Upper lobe of right lung (tissue), 1 donor: ENCODE measurements around the gene RGS12. TPM values are rescaled to one million over a fixed set of nuclear protein-coding genes. Genes with fewer than 3 reads are reported as not detected.

Experiments used
- ATAC-seq: fragments of 200-7000 bp; cut with Tn5 transposase; one replicate; pipeline ENCODE4 v1.9.1; 2020; ENCODE audit warnings: mild to moderate bottlenecking, moderate library complexity
- DNase-seq: peaks from one replicate; pipeline ENCODE4 v3.0.0-alpha.2; 2020
- H3K27ac ChIP-seq: fragments of 200-600 bp; one replicate; pipeline ENCODE4 v1.8.0; 2022
- H3K27me3 ChIP-seq: fragments of 200-600 bp; one replicate; pipeline ENCODE4 v1.8.0; 2022; ENCODE audit warnings: mild to moderate bottlenecking
- H3K36me3 ChIP-seq: fragments of 200-600 bp; one replicate; pipeline ENCODE4 v1.8.0; 2022
- H3K4me1 ChIP-seq: fragments of 200-600 bp; one replicate; pipeline ENCODE4 v1.8.0; 2022
- H3K4me3 ChIP-seq: fragments of 200-600 bp; one replicate; pipeline ENCODE4 v1.8.0; 2022; ENCODE audit warnings: mild to moderate bottlenecking
- H3K9me3 ChIP-seq: fragments of 200-600 bp; one replicate; pipeline ENCODE4 v1.8.0; 2022
- intact Hi-C: fragments of 100-400 bp; cut with DNase I; formaldehyde crosslinking; loops from one replicate; pipeline ENCODE4 v1.11.0; 2022
- total RNA-seq: library from RNA; stranded (reverse); fragmentation: NEBNext Ultra II Directional; extraction: Animal tissue kit (Norgen Biotek cat#: 25700); gene quantifications from one replicate; pipeline ENCODE4 v1.2.1, GENCODE V29; 2021
- TF ChIP-seq, protein P1 (sequence below): fragments of 200-600 bp; IDR thresholded peaks from one replicate; pipeline ENCODE4 v1.8.0; 2022; ENCODE audit warnings: antibody characterized with exemption
- donor health status: DM: no; HTN: yes; CAD: no; lungs with severe emphysema.

RGS12 gene
- total RNA-seq, 1 donor from 2014 or later, result 58.2 TPM

DNA sequence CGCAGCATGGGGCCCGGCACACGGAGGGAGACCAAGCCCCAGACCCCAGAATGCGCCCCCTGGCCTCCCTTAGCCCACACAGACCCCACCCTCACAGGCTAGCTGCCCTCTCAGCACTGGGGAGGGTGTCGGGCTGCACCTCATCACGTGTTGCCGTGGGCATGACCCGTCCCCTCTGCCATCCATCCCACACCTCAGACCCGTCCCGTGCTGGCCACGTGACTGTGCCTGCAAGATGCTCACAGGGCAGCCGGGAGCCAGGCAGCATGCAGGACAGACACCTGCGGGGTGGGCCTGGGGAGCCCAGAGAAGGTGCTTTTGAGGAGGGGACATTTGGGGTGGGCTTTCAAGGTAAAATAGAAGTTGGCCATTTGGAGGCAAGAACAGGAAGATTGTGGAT, 39.0 kb upstream of the RGS12 start:
- no peak overlapping the region for H3K4me3 ChIP-seq
- TF ChIP-seq, protein P1, sequence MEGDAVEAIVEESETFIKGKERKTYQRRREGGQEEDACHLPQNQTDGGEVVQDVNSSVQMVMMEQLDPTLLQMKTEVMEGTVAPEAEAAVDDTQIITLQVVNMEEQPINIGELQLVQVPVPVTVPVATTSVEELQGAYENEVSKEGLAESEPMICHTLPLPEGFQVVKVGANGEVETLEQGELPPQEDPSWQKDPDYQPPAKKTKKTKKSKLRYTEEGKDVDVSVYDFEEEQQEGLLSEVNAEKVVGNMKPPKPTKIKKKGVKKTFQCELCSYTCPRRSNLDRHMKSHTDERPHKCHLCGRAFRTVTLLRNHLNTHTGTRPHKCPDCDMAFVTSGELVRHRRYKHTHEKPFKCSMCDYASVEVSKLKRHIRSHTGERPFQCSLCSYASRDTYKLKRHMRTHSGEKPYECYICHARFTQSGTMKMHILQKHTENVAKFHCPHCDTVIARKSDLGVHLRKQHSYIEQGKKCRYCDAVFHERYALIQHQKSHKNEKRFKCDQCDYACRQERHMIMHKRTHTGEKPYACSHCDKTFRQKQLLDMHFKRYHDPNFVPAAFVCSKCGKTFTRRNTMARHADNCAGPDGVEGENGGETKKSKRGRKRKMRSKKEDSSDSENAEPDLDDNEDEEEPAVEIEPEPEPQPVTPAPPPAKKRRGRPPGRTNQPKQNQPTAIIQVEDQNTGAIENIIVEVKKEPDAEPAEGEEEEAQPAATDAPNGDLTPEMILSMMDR, result no peak
- ATAC-seq (no peak), DNase-seq (peak; percentile 55)
- intact Hi-C loops, result no loop called here
- H3K9me3 ChIP-seq, result no peaks in the 10 kb centered on the region
- no peaks in the 10 kb centered on the region for H3K4me1 ChIP-seq
- H3K27ac ChIP-seq, result no peak overlapping the region
- no peaks in the 10 kb centered on the region for H3K27me3 ChIP-seq
- no peaks in the 10 kb centered on the region for H3K36me3 ChIP-seq

DNA sequence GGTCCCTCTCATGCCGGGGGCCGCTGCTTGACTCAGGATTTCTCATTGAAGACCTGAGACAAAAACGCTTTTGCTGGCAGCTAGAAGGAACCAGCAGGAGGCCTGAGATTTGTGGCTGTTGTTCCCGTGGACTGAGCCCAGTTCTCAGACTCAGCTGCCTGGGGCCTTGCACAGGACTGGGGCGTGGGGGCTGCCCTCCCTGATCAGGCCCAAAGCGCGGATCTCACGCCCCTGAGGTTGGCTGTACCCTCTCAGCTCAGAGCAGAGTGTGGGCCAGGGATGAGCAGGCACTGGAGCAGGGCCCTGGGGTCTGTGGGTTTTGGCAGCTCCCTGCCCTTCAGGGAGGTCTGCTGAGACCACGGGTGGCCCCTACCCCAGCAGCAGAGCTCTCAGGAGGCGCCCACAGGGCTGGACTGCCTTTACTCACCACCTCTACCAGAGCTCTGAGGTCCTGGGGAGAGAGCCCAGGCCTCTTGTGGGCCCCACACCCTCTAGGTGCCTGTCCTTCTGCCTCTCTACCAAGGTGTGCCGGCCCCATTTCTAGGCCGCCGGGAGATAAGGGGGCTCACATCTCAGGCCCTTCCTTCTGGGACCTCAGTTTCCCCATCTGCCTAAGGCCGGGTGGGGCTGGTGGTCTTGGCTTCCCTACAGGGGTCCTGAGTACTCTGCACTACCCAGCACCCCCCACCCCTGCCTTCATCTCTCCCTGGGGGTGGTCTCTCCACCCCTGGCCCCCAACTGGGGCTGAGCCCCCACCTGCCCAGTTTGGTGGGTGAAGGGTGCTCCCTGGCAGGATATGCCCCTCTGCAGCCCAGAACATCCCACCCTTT, 38.3 kb upstream of the RGS12 start:
- Histone ChIP-seq H3K36me3 (no peaks in the 10 kb centered on the region), H3K4me3 (no peak overlapping the region), H3K27me3 (no peaks in the 10 kb centered on the region), H3K9me3 (no peaks in the 10 kb centered on the region), H3K4me1 (no peaks in the 10 kb centered on the region), H3K27ac (no peak overlapping the region)
- intact Hi-C loops, result no loop called here
- DNase-seq (peak; percentile 47), ATAC-seq (no peak)
- TF ChIP-seq, protein P1, result no peak

DNA sequence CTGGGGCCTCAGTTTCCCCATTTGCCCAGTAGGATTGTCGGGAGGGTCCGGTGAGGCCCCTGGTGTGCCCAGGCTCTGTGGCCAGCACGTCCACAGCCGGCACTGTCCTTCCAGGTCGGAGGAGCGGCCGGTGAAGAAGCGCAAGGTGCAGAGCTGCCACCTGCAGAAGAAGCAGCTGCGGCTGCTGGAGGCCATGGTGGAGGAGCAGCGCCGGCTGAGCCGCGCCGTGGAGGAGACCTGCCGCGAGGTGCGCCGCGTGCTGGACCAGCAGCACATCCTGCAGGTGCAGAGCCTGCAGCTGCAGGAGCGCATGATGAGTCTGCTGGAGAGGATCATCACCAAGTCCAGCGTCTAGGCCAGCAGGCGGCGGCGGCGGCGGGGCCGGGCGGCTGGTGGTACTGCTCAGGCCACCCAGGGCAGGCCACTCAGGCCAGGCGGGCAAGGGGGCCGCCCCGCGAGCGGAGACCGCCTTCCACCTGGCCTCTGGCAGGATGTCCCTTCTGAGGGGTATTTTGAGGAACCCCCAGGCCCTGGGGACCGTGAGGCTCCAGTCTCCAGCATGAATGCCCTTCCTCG, 37.1 kb upstream of the RGS12 start:
- H3K27ac ChIP-seq, result no peak overlapping the region
- DNase-seq (peak; percentile 48), ATAC-seq (no peak)
- no peaks in the 10 kb centered on the region for H3K27me3 ChIP-seq
- intact Hi-C loops, result no loop called here
- TF ChIP-seq, protein P1, result no peak
- H3K9me3 ChIP-seq, result no peaks in the 10 kb centered on the region
- H3K4me1 ChIP-seq, result no peaks in the 10 kb centered on the region
- H3K4me3 ChIP-seq, result no peak overlapping the region
- H3K36me3 ChIP-seq, result no peaks in the 10 kb centered on the region

DNA sequence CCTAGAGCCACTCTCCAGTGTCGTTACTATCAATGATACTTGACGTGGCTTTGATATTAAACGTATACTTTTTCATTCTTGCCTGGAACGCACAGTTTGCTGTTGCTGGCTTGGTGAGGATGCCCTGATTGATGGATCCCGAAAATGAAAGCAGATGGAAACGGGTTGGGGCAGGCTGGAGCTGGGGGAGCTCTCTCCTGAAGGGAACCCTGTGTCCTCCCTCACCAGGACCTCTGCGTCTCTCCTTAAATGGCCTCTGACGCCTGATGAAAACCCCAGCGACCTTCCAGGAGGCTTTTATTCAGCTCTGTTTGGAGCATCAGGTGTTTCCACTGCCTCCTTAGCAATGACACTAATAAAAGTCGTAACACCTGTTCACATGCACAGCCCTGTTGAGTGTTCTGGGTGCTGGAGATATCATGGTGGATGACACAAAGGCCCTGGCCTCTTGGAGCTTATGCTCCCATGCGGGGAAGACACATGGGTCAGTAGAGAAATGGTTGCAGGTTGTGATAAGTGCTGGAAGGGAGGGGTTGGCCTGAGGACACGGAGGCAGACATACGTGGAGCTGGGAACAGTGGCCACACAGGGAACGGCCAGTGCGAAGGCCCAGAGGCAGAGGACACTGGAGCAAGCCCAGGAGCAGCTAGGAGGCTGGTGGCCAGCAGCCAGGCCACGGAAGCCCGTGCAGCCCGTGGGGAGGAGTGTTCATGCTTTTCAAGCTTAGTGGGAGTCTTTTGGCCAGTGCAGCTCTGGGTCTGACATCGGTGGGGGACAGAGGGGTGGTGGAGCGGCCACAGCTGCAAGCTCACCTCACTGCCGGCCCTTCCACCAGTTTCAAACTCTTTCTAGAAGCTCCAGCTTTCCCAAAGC, 36.4 kb upstream of the RGS12 start:
- H3K36me3 ChIP-seq, result no peaks in the 10 kb centered on the region
- H3K4me3 ChIP-seq, result no peak overlapping the region
- intact Hi-C loops, result no loop called here
- no peaks in the 10 kb centered on the region for H3K27me3 ChIP-seq
- ATAC-seq (no peak), DNase-seq (peak; percentile 35)
- no peaks in the 10 kb centered on the region for H3K9me3 ChIP-seq
- no peak overlapping the region for H3K27ac ChIP-seq
- TF ChIP-seq, protein P1, result no peak
- no peaks in the 10 kb centered on the region for H3K4me1 ChIP-seq

DNA sequence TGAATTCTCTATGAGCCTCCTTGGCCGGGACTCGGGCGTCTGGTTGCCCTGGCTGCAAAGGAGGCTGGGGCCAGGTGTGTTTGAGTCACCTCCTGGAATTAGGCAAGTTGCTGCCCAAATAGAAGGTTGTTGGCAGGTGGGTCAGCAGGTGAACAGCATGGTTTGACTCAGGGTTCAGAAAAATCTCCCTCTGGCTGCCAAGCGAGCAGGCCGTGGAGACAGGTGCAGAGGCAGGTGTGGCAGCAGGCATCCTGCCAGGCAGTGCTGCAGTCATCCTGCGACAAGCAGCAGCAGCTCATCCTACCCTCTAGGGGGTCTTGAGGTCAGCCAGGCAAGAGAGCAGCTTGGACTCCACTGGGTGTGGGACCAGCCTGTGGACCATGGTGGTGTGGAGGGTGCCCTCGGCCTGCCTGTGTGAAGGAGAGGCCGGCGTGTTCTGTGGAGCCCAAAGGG, 35.7 kb upstream of the RGS12 start:
- no peaks in the 10 kb centered on the region for H3K36me3 ChIP-seq
- no peaks in the 10 kb centered on the region for H3K4me1 ChIP-seq
- no peak overlapping the region for H3K27ac ChIP-seq
- intact Hi-C loops, result no loop called here
- no peaks in the 10 kb centered on the region for H3K9me3 ChIP-seq
- TF ChIP-seq, protein P1, result no peak
- ATAC-seq, result peak; percentile 8
- H3K4me3 ChIP-seq, result no peak overlapping the region
- H3K27me3 ChIP-seq, result no peaks in the 10 kb centered on the region
- peak; percentile 40 for DNase-seq
